Activated CD8-positive, alpha-beta memory T cell treated with anti-CD3 and anti-CD28 coated beads for 4 hours (primary cell): ENCODE measurements around the gene ZRANB3.

Experiments
- DNase-seq, 2 donors: peaks; one replicate each; pipeline ENCODE4 v3.0.0-alpha.2; 2020; ENCODE audit warnings: low read depth in 2 of 2

ZRANB3 gene

GRCh38 chr2:135252805-135253458 is 278.1 kb downstream of the ZRANB3 start:
- no peak for DNase-seq

- DNase-seq, result no peak
Observed at GRCh38 chr2:135248611-135249010, 282.4 kb downstream of the ZRANB3 start.

GRCh38 chr2:135246711-135247270 is 284.2 kb downstream of the ZRANB3 start:
- DNase-seq, result no peak

GRCh38 chr2:135245071-135245470 is 285.9 kb downstream of the ZRANB3 start:
- DNase-seq, result no peak

- no peak for DNase-seq
Observed at GRCh38 chr2:135238651-135239050, 292.4 kb downstream of the ZRANB3 start.

GRCh38 chr2:135230150-135230549 is 300.9 kb downstream of the ZRANB3 start:
- no peak for DNase-seq

- DNase-seq, result no peak
Observed at GRCh38 chr2:135227386-135227785, 303.6 kb downstream of the ZRANB3 start.

- no peak for DNase-seq
Observed at GRCh38 chr2:135226961-135227360, 304.1 kb downstream of the ZRANB3 start.

- DNase-seq, result no peak
Observed at GRCh38 chr2:135225781-135226180, 305.2 kb downstream of the ZRANB3 start.

GRCh38 chr2:135219226-135219625 is 311.8 kb downstream of the ZRANB3 start:
- no peak for DNase-seq

- no peak for DNase-seq
Observed at GRCh38 chr2:135218426-135218825, 312.6 kb downstream of the ZRANB3 start.

GRCh38 chr2:135212757-135213156 is 318.3 kb downstream of the ZRANB3 start:
- no peak for DNase-seq

GRCh38 chr2:135208016-135208415 is 323.0 kb downstream of the ZRANB3 start:
- no peak for DNase-seq

GRCh38 chr2:135203944-135204343 is 327.1 kb downstream of the ZRANB3 start:
- DNase-seq, result no peak

GRCh38 chr2:135202751-135203150 is 328.3 kb downstream of the ZRANB3 start:
- DNase-seq, result no peak

GRCh38 chr2:135198481-135198880 is 332.5 kb downstream of the ZRANB3 start:
- DNase-seq, result no peak

- no peak for DNase-seq
Observed at GRCh38 chr2:135190799-135191198, 340.2 kb downstream of the ZRANB3 start.

GRCh38 chr2:135189148-135189547 is 341.9 kb downstream of the ZRANB3 start:
- DNase-seq, result no peak

GRCh38 chr2:135187270-135187669 is 343.7 kb downstream of the ZRANB3 start:
- no peak for DNase-seq

GRCh38 chr2:135186054-135186453 is 345.0 kb downstream of the ZRANB3 start:
- DNase-seq, result no peak

- DNase-seq, result no peak
Observed at GRCh38 chr2:135183822-135184221, 347.2 kb downstream of the ZRANB3 start.

GRCh38 chr2:135182601-135183000 is 348.4 kb downstream of the ZRANB3 start:
- DNase-seq, result no peak

GRCh38 chr2:135182190-135182589 is 348.8 kb downstream of the ZRANB3 start:
- no peak for DNase-seq

GRCh38 chr2:135179689-135180088 is 351.3 kb downstream of the ZRANB3 start:
- no peak for DNase-seq
